ENCODE results near the gene LIPG. TPM values are rescaled to one million over a fixed set of nuclear protein-coding genes. Genes with fewer than 3 reads are reported as not detected.

LIPG gene
- total RNA-seq, 1 donor from 2014 or later = 10.2 TPM

GRCh38 chr18:49588171-49588570, 26.3 kb downstream of the LIPG start:
- no peak overlapping the region for H3K27ac ChIP-seq
- DNase-seq (no peak), ATAC-seq (no peak)
- H3K4me3 ChIP-seq = no peak overlapping the region
- TF ChIP-seq, protein P1, sequence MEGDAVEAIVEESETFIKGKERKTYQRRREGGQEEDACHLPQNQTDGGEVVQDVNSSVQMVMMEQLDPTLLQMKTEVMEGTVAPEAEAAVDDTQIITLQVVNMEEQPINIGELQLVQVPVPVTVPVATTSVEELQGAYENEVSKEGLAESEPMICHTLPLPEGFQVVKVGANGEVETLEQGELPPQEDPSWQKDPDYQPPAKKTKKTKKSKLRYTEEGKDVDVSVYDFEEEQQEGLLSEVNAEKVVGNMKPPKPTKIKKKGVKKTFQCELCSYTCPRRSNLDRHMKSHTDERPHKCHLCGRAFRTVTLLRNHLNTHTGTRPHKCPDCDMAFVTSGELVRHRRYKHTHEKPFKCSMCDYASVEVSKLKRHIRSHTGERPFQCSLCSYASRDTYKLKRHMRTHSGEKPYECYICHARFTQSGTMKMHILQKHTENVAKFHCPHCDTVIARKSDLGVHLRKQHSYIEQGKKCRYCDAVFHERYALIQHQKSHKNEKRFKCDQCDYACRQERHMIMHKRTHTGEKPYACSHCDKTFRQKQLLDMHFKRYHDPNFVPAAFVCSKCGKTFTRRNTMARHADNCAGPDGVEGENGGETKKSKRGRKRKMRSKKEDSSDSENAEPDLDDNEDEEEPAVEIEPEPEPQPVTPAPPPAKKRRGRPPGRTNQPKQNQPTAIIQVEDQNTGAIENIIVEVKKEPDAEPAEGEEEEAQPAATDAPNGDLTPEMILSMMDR (IDR thresholded peaks at IDR 0.05) = no peak
- intact Hi-C loops (cut with DNase I) = no loop called here
- no peaks in the 10 kb centered on the region for H3K36me3 ChIP-seq
- no peaks in the 10 kb centered on the region for H3K27me3 ChIP-seq
- no peaks in the 10 kb centered on the region for H3K9me3 ChIP-seq
- no peaks in the 10 kb centered on the region for H3K4me1 ChIP-seq

GRCh38 chr18:49588971-49589370, 27.1 kb downstream of the LIPG start:
- DNase-seq (no peak), ATAC-seq (no peak)
- no peaks in the 10 kb centered on the region for H3K36me3 ChIP-seq

DNA sequence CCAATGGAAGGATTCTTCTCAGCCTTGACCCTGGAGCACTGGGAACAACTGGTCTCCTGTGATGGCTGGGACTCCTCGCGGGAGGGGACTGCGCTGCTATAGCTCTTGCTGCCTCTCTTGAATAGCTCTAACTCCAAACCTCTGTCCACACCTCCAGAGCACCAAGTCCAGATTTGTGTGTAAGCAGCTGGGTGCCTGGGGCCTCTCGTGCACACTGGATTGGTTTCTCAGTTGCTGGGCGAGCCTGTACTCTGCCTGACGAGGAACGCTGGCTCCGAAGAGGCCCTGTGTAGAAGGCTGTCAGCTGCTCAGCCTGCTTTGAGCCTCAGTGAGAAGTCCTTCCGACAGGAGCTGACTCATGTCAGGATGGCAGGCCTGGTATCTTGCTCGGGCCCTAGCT, 28.8 kb downstream of the LIPG start:
- DNase-seq (no peak), ATAC-seq (peak; percentile 33)
- Histone ChIP-seq H3K9me3 (no peaks in the 10 kb centered on the region), H3K4me1 (no peaks in the 10 kb centered on the region), H3K4me3 (no peak overlapping the region), H3K27ac (no peak overlapping the region), H3K36me3 (no peaks in the 10 kb centered on the region), H3K27me3 (no peaks in the 10 kb centered on the region)
- intact Hi-C loops (cut with DNase I) = no loop called here
- TF ChIP-seq, protein P1 (IDR thresholded peaks at IDR 0.05) = no peak

More at GRCh38 chr18:49588971-49589370, 27.1 kb downstream of the LIPG start:
- H3K4me1 ChIP-seq = no peaks in the 10 kb centered on the region
- no peak overlapping the region for H3K27ac ChIP-seq
- H3K27me3 ChIP-seq = no peaks in the 10 kb centered on the region
- no peak overlapping the region for H3K4me3 ChIP-seq
- H3K9me3 ChIP-seq = no peaks in the 10 kb centered on the region
- TF ChIP-seq, protein P1 (IDR thresholded peaks at IDR 0.05) = no peak
- intact Hi-C loops (cut with DNase I) = no loop called here

- H3K9me3 ChIP-seq = no peaks in the 10 kb centered on the region
- intact Hi-C loops (cut with DNase I) = no loop called here
- no peaks in the 10 kb centered on the region for H3K27me3 ChIP-seq
- TF ChIP-seq, protein P1 (IDR thresholded peaks at IDR 0.05) = no peak
- no peak for DNase-seq
- H3K27ac ChIP-seq = no peak overlapping the region
- no peaks in the 10 kb centered on the region for H3K36me3 ChIP-seq
- H3K4me1 ChIP-seq = no peaks in the 10 kb centered on the region
- no peak overlapping the region for H3K4me3 ChIP-seq
- ATAC-seq = no peak
These were observed 29.4 kb downstream of the LIPG start for GRCh38 chr18:49591271-49591670.

GRCh38 chr18:49591775-49592174, 29.9 kb downstream of the LIPG start:
- DNase-seq = no peak
- Histone ChIP-seq H3K9me3 (no peaks in the 10 kb centered on the region), H3K4me3 (no peak overlapping the region), H3K27me3 (no peaks in the 10 kb centered on the region), H3K4me1 (no peaks in the 10 kb centered on the region), H3K27ac (no peak overlapping the region), H3K36me3 (no peaks in the 10 kb centered on the region)
- TF ChIP-seq, protein P1 (IDR thresholded peaks at IDR 0.05) = no peak
- intact Hi-C loops (cut with DNase I) = no loop called here
- no peak for ATAC-seq

DNA sequence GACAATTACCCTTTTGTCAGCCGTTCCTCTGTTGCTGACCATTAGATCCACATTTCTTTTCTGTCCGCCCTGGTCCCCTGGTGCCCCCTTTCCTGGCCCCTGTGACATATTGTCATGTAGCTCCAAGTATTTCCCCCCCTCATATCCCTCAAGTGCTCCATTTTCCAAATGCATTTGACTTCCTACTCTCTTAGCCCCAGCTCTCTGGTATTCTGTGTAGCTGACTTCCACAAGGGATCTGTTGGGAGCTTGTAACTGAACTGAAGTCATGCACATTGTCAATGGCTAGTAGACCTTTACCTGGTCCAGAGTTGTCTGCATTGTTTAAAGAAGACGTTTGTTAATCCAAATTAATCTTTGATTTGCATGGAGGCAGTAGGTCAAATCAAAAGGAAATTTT, 34.8 kb downstream of the LIPG start:
- Histone ChIP-seq H3K9me3 (no peaks in the 10 kb centered on the region), H3K4me1 (no peaks in the 10 kb centered on the region), H3K36me3 (no peaks in the 10 kb centered on the region), H3K27ac (no peak overlapping the region), H3K27me3 (no peaks in the 10 kb centered on the region), H3K4me3 (no peak overlapping the region)
- ATAC-seq = no peak
- TF ChIP-seq, protein P1 (IDR thresholded peaks at IDR 0.05) = no peak
- no peak for DNase-seq
- intact Hi-C loops (cut with DNase I) = no loop called here

Data from upper lobe of right lung (tissue), 1 donor.